Left ventricle myocardium inferior (tissue), 1 donor: ENCODE measurements around the gene MCC. TPM values are rescaled to one million over a fixed set of nuclear protein-coding genes. Genes with fewer than 3 reads are reported as not detected.

ENCODE experiments used
- DNase-seq: peaks from one replicate; pipeline ENCODE4 v3.0.0-alpha.2; 2020
- H3K27ac ChIP-seq: fragments of 200-600 bp; replicated peaks from 2 replicates; pipeline ENCODE4 v1.8.0; 2021
- H3K27me3 ChIP-seq: fragments of 200-600 bp; 2 replicates; pipeline ENCODE4 v1.8.0; 2021; ENCODE audit warnings: low read depth
- H3K36me3 ChIP-seq: fragments of 200-600 bp; 2 replicates; pipeline ENCODE4 v1.8.0; 2021
- H3K4me1 ChIP-seq: fragments of 200-600 bp; 2 replicates; pipeline ENCODE4 v1.8.0; 2021
- H3K4me3 ChIP-seq: fragments of 200-600 bp; 2 replicates; pipeline ENCODE4 v1.8.0; 2021; ENCODE audit warnings: mild to moderate bottlenecking, moderate library complexity
- H3K9me3 ChIP-seq: fragments of 200-600 bp; replicated peaks from 2 replicates; pipeline ENCODE4 v1.8.0; 2021
- CTCF ChIP-seq: fragments of 200-600 bp; IDR thresholded peaks from 2 replicates; pipeline ENCODE4 v1.8.0; 2021; ENCODE audit warnings: antibody characterized with exemption, mild to moderate bottlenecking, borderline replicate concordance
- intact Hi-C: fragments of 100-400 bp; cut with micrococcal nuclease; formaldehyde crosslinking; loops from one replicate; pipeline ENCODE4 v1.11.0; 2022
- total RNA-seq: library from RNA; stranded (reverse); fragmentation: NEBNext Ultra II Directional; extraction: Animal tissue kit (Norgen Biotek cat#: 25700); gene quantifications from one replicate; pipeline ENCODE4 v1.2.1, GENCODE V29; 2021
- donor health status: DM: no; HTN: yes; CAD: no; lungs with severe emphysema.

MCC gene
- total RNA-seq, 1 donor from 2014 or later = 31.6 TPM

- Histone ChIP-seq H3K27ac (no peak overlapping the region), H3K4me1 (peaks cover 54% of the 10 kb centered on the region), H3K36me3 (no peaks in the 10 kb centered on the region), H3K9me3 (no peaks in the 10 kb centered on the region), H3K4me3 (no peak overlapping the region), H3K27me3 (no peaks in the 10 kb centered on the region)
- DNase-seq = no peak
- no peak for TF ChIP-seq CTCF
- intact Hi-C loops = no loop called here
Observed at GRCh38 chr5:113156271-113156877, 331.9 kb downstream of the MCC start.

- Histone ChIP-seq H3K4me3 (no peak overlapping the region), H3K4me1 (peaks cover 57% of the 10 kb centered on the region), H3K36me3 (peaks cover 5% of the 10 kb centered on the region), H3K9me3 (no peaks in the 10 kb centered on the region), H3K27me3 (no peaks in the 10 kb centered on the region), H3K27ac (no peak overlapping the region)
- no peak for TF ChIP-seq CTCF
- intact Hi-C loops = no loop called here
- DNase-seq = no peak
Observed at GRCh38 chr5:113153512-113154097, 334.6 kb downstream of the MCC start.

- Histone ChIP-seq H3K27me3 (no peaks in the 10 kb centered on the region), H3K27ac (no peak overlapping the region), H3K4me3 (no peak overlapping the region), H3K4me1 (peaks cover 56% of the 10 kb centered on the region), H3K36me3 (peaks cover 5% of the 10 kb centered on the region), H3K9me3 (no peaks in the 10 kb centered on the region)
- DNase-seq = no peak
- intact Hi-C loops = no loop called here
- no peak for TF ChIP-seq CTCF
Observed at GRCh38 chr5:113152380-113152740, 335.9 kb downstream of the MCC start.

GRCh38 chr5:113151641-113152379 lies 336.4 kb downstream of the MCC start:
- no peak for DNase-seq
- Histone ChIP-seq H3K27me3 (no peaks in the 10 kb centered on the region), H3K4me3 (no peak overlapping the region), H3K4me1 (peaks cover 56% of the 10 kb centered on the region), H3K27ac (no peak overlapping the region), H3K9me3 (no peaks in the 10 kb centered on the region), H3K36me3 (peaks cover 5% of the 10 kb centered on the region)
- no peak for TF ChIP-seq CTCF
- intact Hi-C loops = no loop called here

- Histone ChIP-seq H3K4me1 (peaks cover 56% of the 10 kb centered on the region), H3K9me3 (no peaks in the 10 kb centered on the region), H3K27me3 (no peaks in the 10 kb centered on the region), H3K36me3 (peaks cover 5% of the 10 kb centered on the region), H3K27ac (no peak overlapping the region), H3K4me3 (no peak overlapping the region)
- intact Hi-C loops = no loop called here
- DNase-seq = no peak
- TF ChIP-seq CTCF = no peak
Observed at GRCh38 chr5:113150821-113151220, 337.4 kb downstream of the MCC start.
